ENCODE measurements around the gene RPA1. TPM values are rescaled to one million over a fixed set of nuclear protein-coding genes. Genes with fewer than 3 reads are reported as not detected.

The RPA1 gene
- total RNA-seq, 1 donor from 2014 or later: 54.0 TPM

DNA sequence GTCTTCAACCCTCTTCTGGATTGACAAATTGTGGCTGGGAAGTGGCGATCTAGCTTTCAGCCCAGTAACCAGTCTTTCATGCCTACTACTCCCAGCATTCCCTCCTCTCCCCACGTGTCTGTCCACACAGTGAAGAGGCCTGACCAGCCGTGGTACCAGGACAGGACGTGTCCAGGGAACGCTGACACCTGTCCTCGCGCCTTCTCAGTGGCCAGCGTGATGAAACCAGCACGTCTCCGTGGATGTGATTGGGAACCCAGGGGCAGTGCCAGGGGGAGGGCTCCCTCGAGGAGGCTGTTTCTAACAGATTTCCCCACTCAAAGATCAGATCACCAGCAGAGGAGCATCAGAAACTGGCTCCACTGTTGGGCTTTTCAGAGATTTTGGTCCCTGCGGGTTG, 69.1 kb downstream of the RPA1 start:
- intact Hi-C loops (cut with DNase I): no loop called here
- ATAC-seq (ENCODE audit: poor library complexity) (no peak), DNase-seq (no peak)

DNA sequence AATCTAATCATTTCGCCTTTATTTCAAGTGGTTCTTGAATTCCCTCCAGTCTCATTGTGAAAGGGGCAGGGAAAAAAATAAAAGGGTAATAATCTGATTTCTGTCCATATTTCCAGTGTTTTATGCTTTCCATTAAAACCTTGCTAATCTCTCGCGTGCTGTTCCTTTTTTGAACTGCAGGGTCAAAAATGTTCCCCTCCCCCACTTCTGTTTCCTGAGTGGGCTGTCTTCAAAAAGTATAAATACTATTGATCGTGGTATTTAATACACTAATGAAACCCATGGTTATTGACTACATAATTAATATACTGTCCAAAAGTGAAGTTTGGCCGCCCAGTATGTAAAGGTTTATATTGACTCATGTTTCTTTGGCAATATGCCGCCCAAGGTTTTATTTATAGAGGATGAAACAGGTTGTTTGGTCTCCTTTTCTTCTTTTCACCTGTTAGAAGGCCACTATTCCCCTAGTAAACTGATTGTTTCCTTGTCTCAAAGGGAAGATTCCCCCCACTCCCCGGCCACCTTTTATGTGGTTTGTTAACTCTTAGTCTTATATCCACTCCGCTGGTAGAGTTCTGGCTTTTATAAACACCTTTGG, 69.7 kb downstream of the RPA1 start:
- ATAC-seq (ENCODE audit: poor library complexity) (no peak), DNase-seq (no peak)
- intact Hi-C loops (cut with DNase I): no loop called here

DNA sequence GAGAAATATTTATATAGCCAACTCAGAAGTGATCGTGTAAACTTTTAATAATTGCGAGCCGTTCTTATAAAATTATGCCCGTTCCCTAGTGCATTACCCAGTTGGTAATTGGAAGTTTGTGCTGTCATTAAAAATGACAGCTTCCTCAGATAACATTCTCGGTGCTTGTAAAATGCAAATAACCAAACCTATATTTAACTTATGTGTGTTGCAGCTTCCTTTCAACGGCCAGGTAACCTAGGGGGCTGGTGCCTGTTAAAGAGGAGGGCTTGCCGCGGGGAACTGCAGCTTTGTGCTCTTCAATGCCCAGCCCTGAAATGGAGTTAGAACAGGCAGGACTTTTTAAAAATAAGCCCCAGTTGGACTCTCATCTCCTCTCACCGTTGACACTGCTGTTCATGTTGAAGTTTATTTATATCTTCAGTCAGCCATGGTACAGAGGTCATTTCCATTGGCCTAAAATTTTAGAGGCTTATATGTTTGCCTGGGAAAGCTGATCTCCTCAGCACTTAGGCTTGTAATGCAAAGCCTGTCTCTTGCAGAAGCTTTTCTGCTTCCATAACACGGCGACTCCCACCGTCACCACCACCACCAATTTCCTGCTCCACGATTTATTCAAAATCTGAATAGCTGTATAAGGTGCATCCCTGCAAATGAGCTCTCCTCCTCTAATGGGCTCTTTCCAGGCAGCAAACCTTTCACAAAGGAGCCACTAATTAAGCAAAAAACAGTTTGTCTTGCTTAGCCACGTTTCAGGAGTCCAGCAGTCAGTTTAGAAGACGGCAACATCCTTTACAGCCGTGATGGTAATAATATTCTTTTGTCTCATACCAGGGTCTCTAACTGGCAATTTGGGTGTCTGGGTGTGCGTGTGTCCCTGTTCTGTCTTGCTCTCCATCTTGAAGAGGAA, 74.7 kb downstream of the RPA1 start:
- peak; percentile 45 for ATAC-seq (ENCODE audit: poor library complexity)
- intact Hi-C loops (cut with DNase I): no loop called here
- DNase-seq: no peak

DNA sequence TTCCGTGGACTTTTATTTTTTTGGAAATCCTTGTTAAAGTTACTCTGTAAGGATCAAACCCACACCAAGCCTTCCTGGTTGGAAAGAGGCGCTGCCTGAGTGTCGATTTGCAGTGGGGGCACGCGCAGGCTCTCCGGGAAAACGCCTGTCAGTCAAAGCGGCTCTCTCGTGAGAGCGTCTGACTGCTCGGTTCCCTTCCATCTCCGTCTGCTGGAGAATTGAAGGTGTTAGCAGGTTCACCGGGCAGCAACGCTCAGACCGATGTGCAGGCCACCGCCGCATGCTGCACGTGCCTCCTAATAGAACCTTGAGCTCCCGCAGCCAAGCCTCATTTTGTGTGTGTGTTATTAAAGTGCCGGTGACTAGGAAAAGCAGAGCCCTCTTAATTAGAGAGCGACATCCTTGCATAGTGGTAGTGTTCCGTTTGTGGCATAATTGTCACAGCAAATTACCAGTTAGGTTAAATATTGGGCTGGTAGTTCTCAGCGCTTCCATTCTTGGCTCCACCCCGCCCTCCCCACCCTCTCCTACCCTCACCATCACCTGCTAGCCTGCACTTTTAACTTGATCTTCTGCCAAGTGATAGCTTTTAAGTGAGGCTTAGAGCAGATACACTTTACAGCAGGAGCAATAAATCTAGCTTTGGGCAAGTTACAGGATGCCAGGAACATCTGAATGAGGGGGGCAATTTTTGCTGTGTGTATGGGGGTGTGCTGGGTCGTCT, 75.5 kb downstream of the RPA1 start:
- DNase-seq (no peak), ATAC-seq (ENCODE audit: poor library complexity) (peak; percentile 38)
- intact Hi-C loops (cut with DNase I): no loop called here

DNA sequence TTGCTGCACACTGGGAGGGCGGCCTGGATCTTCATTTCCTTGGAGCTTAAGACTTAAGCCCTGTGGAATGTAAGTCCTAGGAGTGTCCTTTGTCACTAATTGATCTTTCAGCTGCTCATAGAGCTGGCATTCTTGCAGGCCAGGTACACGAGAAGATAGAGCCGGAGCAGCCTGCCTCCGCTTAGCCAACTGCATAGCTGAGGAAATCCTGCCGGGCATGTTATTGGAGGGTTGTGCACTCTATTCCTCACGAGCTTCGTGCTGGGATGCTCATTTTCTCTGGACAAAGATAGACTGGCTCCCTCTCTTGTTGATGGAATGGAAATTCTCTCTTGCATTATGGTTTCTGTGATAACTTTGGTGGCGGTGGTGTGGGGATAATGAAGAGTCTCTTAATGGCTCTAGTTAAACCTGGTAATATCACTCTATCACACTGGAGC, 76.9 kb downstream of the RPA1 start:
- DNase-seq (no peak), ATAC-seq (ENCODE audit: poor library complexity) (no peak)
- intact Hi-C loops (cut with DNase I): no loop called here

DNA sequence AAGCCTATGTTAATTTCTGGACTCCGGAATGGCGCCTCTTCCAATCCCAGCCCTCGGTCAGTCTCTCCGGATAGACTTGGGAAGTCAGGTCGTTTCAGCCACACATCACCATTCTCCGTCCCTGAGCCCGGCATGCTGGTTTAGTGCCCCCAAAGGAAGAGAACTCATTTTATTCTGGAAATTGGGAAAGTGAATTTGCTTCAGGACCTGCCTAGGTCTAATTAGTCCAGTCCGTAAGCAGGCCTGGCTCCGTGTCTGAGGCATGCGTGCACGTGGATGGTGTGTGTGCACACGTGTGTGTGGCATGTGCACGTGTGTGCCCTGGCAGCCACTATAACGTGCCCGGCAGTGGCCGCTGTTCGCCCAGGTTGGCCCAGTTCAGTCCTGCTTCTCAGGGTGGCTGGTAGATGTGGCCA, 77.4 kb downstream of the RPA1 start:
- ATAC-seq (ENCODE audit: poor library complexity) (no peak), DNase-seq (no peak)
- intact Hi-C loops (cut with DNase I): no loop called here

DNA sequence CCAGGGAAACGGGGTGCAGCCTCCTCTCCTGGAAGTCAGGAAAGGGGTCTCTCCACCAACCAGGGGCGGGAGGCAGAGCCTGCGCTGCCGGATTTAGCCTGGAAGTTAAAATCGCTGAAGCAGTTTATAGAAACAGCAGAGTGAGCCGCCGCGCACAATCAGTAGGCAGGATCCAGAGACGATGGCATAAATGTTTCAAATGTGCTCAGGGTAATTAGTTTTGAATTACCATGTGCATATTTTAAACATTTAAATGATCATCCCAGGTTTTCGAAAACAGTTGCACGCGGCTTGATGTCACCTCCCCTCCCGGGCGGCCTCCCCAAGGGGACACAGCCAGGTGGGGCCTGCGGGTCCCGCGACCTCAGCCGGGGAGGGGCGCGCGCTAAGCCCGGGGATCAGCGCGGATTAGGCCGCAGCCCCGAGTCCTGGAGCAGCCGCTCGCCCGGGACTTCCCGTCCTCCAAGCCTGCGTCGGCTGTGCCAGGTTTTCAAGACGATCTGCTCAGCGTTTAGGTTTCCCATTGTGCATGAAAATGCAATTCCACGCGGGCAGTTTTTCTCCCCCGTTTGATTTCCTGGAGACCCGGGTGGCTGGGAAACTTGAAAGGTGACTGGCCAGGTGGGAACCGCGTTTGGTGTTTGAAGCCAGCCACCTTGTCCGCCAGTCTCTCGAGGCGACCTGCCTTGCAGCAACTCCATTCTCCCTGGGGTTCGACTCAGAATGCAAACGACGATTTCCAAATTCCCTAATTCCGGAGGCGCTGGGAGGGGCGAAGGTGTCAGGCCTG, 78.3 kb downstream of the RPA1 start:
- DNase-seq (no peak), ATAC-seq (ENCODE audit: poor library complexity) (peak; percentile 28)
- intact Hi-C loops (cut with DNase I): loop anchor here (2.0 kb wide), 1 partner anchor 119 kb away; no protein-coding TSS in a partner anchor

DNA sequence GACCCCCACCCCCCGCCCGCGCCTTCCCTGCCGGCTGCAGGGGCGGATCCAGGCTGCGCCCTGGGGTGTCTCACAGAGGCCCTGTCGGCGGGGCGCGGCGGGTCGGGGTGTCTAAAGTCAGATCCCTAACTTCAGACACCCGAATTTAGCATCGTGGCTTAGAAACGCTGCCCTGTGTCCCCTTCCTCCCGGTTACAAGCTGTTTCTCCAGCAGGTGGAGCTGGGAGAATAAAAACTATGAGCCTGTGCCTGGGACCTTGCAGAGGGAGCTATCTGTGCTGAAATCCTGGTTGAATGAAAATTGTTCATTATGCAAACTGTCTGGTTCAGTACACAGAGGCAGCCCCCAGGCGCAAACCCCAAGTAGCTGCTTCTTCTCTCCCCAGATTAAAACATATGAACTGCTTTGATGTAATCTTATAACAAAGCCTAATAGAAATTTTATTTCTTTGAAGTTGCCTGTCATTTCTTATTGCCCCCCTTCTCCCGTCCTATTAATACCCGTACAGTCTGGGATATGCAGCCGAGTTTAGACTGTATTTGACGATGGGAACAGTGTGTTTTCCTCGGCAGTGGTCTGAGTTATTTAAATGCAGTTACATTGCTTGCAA, 79.0 kb downstream of the RPA1 start:
- intact Hi-C loops (cut with DNase I): loop anchor here (2.0 kb wide), 1 partner anchor 118 kb away; no protein-coding TSS in a partner anchor
- peak; percentile 53 for DNase-seq
- peak; percentile 88 for ATAC-seq (ENCODE audit: poor library complexity)

DNA sequence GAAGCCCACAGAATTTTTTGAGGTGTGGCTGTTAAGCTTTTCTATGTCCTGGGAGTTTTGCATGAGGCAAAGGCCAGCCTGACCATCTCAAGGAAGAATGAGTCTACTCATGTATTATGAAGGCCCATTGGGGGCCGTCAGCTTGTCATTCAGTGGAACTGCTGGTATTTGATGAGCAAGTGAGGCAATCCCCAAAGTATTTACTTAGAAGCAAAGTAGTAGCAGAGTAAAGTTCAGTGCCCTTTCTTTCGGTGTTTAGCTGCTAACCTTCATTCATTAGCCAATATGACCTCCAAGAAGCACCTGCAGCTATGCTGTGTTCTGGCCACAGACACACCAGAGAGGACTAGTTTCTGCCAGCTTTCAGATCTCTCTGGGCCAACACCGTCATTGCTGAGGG, 80.2 kb downstream of the RPA1 start:
- intact Hi-C loops (cut with DNase I): loop anchor here (2.0 kb wide), 1 partner anchor 117 kb away; no protein-coding TSS in a partner anchor
- DNase-seq (no peak), ATAC-seq (ENCODE audit: poor library complexity) (no peak)

DNA sequence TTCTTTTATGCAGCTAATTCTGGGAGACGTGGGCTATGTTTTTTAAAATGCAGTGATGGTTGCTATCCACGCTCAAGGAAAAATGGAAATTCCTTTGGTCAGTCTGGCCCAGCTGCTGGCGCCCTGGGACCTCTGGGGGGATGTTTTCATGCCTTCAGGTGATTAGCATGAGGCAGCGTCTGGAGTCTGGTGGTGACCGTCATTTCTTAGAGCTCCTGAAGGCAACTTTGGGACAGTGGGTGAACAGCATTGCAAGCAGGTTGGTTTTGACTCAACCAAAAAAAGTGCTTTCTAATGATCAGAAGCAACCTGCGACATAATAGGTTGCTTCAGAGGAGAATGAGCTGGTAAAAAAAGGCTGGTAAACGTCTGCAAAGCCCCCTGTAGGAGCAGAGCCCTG, 82.3 kb downstream of the RPA1 start:
- DNase-seq (no peak), ATAC-seq (ENCODE audit: poor library complexity) (no peak)
- intact Hi-C loops (cut with DNase I): no loop called here

DNA sequence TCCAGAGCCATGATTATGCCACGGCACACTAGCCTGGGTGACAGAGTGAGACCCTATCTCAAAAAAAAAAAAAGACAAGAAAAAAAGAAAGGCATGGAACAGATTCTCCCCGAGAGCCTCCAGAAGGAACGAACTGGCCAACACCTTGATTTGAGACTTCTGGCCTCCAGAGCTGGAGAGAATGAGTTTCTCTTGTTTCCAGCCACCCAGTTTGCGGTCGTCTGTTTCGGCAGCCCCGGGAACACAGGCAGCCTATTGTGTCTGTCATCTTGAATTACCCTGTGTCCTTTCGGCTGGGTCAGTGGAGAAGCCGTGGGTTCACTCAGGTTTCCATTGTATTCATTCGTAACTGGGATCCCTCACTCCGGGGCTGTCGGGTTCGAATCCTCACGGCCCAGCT, 83.9 kb downstream of the RPA1 start:
- DNase-seq: no peak
- ATAC-seq (ENCODE audit: poor library complexity): no peak
- intact Hi-C loops (cut with DNase I): no loop called here

DNA sequence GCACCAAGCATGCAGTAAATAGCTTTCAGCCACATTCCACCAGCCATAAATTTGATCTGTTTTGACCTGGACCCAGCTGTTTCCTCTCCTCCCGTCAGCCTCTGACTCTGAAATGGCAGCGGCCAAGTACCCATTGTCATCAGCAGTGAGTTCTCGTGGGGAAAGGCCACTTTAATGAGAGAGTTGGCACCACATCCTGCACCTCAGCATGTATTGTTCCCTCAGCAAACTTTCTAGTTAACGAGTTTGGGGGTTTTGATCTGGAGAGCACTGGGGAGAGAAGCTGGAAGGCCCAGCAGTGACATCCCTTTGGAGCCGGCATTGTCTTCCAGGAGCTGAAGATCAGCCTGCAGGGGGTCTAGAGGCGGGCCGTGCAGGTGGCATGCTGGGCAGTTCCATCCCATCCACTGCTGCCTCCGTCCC, 84.9 kb downstream of the RPA1 start:
- intact Hi-C loops (cut with DNase I): no loop called here
- DNase-seq (no peak), ATAC-seq (ENCODE audit: poor library complexity) (no peak)

DNA sequence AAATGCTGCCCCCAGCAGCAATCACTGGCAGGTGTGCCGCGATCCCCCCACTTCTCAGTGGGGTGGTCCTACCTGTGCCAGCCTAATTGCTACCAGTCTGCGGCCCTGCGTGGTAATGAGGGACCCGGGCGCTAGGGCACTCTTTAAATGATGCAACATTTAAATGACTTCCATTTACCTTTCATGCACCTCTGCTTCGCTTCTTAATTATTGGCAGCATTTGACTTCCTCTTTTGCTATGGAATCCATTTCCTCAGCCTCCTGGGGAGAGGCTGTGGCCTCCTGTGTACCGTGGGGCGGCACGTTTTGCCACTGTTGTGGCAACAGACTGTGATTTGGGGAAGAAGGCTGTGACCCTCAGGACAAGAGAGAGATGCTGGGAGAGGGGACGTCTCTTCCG, 86.1 kb downstream of the RPA1 start:
- DNase-seq (no peak), ATAC-seq (ENCODE audit: poor library complexity) (no peak)
- intact Hi-C loops (cut with DNase I): no loop called here

DNA sequence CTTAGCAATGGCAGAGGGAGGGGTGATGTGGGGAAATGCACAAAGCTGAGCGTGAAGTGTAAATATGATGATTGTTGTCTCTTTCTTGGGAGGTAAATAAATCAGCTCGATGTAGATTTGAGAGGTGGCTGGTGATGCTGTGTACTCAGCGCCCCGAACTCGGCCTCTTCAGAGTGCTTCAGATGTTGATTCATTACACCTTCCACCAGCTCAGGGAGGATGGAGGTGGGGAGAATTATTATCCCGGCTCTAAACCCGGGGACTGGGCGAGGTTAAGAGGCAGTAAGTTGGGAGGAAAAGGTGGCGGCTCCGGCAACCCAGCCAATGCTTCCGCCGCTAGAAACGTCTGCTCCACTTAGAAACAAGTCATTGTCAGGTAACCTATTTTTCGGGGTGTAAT, 86.5 kb downstream of the RPA1 start:
- intact Hi-C loops (cut with DNase I): no loop called here
- DNase-seq: no peak

DNA sequence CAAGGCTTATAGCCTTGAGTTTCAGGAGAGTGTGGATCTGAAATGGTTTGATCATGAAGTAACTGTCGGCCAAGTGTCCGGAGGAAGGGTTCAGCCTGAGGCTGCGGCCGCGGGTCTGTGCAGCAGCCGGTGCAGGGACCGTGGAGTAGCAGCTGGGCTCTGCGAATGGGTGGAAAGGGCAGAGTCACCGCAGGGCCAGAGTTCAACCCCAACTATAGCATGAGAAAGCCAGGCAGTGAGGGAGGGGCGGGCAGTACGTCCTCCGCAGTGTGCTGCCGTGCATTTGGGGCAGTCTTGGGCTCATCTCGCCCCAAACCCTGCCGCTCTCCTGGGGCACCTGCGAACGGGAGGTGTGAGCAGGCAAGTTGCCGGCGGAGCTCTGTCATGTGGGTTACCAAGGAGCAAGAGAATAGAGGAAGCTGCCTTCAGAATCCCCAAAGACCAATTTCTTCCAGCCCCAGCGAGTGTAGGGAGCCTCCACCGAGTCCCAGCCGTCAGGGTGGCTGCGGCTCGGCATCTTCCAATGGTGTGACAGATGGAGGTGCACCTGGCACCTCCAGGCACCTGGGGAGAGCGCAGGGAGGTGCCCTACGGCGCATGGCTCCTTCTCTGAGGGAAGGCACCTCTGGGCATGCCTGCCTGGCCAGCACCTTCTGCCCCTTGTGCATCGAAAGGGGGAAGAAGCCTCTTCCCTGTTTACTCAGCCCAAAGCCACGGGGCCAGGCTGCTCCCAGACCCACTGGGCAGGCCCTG, 87.3 kb downstream of the RPA1 start:
- no peak for ATAC-seq (ENCODE audit: poor library complexity)
- intact Hi-C loops (cut with DNase I): no loop called here
- DNase-seq: no peak

More for the DNA sequence above, 86.5 kb downstream of the RPA1 start:
- ATAC-seq (ENCODE audit: poor library complexity): no peak

DNA sequence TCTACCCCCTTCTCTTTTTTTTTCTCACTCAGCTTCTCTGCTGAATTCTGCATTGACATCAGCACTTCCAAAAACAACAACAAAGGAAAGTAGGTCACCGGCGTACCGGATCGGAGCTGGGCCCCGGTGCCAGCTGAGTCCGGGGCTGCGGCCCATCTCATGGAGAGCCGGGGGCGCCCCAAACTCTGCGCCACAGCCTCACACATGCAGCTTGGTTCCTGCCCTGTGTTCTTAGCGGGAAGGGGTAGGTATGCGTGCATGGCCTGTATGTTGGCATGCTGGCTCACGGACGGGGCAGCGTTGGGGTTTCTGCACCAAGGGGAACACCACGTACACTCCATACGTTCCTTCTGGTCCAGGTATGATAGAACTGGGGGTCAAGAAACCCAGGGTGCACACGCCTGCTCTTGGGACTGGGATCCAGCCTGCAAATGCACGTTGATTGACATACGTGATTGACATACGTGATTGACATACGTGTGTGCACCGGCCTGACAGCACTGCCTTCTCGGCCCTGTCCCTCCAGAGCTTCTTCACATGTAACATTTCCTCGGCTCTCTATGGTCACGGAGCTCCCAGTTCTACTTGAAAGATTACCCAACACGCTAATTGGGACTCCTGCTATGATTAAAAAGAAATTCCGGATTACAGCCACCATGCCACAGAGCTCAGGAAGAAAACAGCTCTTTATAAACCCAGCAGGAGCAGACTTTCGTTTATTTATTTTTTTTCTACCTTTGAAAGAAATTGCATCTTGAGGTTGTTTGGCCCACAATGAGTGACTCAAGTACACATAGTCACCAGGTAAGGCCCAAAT, 88.7 kb downstream of the RPA1 start:
- intact Hi-C loops (cut with DNase I): no loop called here
- ATAC-seq (ENCODE audit: poor library complexity) (no peak), DNase-seq (no peak)

DNA sequence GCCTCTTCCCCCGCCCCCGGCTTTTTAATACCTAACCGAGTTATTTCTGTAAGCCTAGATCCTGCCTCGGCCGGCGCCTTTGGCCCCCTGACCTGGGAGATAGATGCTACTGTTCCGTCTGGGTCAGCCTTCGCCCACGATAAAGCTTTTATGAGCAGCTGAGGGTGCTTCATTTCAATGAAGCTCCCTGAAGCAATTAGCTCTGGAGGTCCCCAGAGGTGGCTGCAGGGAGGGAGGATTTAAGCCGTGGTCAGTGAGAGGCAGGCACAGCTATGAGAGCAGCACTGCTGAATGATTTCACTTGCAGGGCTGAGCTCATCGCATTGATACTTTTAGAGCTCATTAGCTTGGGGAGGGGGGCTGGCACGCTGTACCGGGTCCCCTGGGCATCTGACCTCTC, 89.4 kb downstream of the RPA1 start:
- intact Hi-C loops (cut with DNase I): no loop called here
- ATAC-seq (ENCODE audit: poor library complexity) (no peak), DNase-seq (no peak)

Data from Right ventricle myocardium superior (tissue), 1 donor.